ENCODE data around the gene TTLL10.

- TF ChIP-seq, protein P1, sequence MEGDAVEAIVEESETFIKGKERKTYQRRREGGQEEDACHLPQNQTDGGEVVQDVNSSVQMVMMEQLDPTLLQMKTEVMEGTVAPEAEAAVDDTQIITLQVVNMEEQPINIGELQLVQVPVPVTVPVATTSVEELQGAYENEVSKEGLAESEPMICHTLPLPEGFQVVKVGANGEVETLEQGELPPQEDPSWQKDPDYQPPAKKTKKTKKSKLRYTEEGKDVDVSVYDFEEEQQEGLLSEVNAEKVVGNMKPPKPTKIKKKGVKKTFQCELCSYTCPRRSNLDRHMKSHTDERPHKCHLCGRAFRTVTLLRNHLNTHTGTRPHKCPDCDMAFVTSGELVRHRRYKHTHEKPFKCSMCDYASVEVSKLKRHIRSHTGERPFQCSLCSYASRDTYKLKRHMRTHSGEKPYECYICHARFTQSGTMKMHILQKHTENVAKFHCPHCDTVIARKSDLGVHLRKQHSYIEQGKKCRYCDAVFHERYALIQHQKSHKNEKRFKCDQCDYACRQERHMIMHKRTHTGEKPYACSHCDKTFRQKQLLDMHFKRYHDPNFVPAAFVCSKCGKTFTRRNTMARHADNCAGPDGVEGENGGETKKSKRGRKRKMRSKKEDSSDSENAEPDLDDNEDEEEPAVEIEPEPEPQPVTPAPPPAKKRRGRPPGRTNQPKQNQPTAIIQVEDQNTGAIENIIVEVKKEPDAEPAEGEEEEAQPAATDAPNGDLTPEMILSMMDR (conservative IDR thresholded peaks at IDR 0.05; ENCODE audit: low read length) = no peak
- no peak for TF ChIP-seq EZH2phosphoT487 (IDR thresholded peaks at IDR 0.05; ENCODE audit: borderline replicate concordance)
These were observed 27.5 kb downstream of the TTLL10 start for GRCh38 chr1:1200876-1201810.

Measured in Loucy (cell line).